ENCODE results near the gene HOMEZ. TPM values are rescaled to one million over a fixed set of nuclear protein-coding genes. Genes with fewer than 3 reads are reported as not detected.
"Not testable (repeated sequence)": the region's sequence is repeated elsewhere in the genome, so short reads cannot be mapped to it uniquely, and the experiment has no call there.

The HOMEZ gene
- total RNA-seq, 1 experiment from 2014 or later: 11.2 TPM

GRCh38 chr14:23237772-23238594 is 47.9 kb downstream of the HOMEZ start, which contains the start of gene RNF212B:
Gene RNF212B (plus strand): TSS chr14:23237936. CDS start chr14:23240346, 2,410 bp downstream.
- Histone ChIP-seq H3K4me1 (no peaks in the 10 kb centered on the region), H3K9me3 (replicated peaks) (no peaks in the 10 kb centered on the region), H3K36me3 (no peaks in the 10 kb centered on the region), H3K27me3 (no peaks in the 10 kb centered on the region), H3K4me3 (no peak within 1 kb of the TSS), H3K27ac (no peak within 1 kb of the TSS)
- peak; percentile 93 for DNase-seq

DNA sequence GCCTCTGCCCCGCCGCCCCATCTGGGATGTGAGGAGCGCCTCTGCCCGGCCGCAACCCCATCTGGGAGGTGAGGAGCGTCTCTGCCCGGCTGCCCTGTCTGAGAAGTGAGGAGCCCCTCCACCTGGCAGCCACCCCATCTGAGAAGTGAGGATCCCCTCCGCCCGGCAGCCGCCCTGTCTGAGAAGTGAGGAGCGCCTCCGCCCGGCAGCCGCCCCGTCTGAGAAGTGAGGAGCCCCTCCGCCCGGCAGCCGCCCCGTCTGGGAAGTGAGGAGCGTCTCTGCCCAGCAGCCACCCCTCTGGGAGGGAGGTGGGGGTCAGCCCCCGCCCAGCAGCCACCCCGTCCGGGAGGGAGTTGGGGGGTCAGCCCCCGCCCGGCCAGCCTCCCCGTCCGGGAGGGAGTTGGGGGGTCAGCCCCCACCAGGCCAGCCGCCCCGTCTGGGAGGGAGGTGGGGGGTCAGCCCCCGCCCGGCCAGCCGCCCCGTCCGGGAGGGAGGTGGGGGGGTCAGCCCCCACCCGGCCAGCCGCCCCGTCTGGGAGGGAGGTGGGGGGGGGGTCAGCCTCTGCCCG is 53.6 kb downstream of the HOMEZ start:
- not testable (repeated sequence) for H3K36me3 ChIP-seq; H3K4me1 ChIP-seq; H3K9me3 ChIP-seq (replicated peaks); H3K27ac ChIP-seq; H3K4me3 ChIP-seq; H3K27me3 ChIP-seq; DNase-seq

GRCh38 chr14:23228812-23229211 is 57.1 kb downstream of the HOMEZ start:
- DNase-seq: no peak
- H3K4me3 ChIP-seq: no peak overlapping the region

DNA sequence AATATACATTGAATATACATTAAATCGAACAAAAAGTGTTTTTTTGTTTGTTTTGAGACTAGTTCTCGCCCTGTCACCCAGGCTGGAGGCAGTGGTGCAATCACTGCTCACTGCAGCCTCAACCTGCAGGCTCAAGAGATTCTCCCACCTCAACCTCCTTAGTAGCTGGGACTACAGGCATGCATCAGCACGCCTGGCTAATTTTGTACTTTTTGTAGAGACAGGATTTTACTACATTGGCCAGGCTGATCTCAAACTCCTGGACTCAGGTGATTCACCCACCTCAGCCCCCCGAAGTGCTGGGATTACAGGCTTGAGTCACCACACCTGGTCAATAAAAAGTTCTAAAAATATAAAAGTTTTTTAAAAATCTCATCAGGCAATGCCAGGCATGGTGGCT is 58.4 kb downstream of the HOMEZ start:
- no peak overlapping the region for H3K4me3 ChIP-seq
- no peaks in the 10 kb centered on the region; the same call in none of the 2 replicates for H3K9me3 ChIP-seq (replicated peaks)
- H3K27ac ChIP-seq: no peak overlapping the region
- no peaks in the 10 kb centered on the region for H3K27me3 ChIP-seq
- H3K36me3 ChIP-seq: no peaks in the 10 kb centered on the region
- DNase-seq: no peak
- H3K4me1 ChIP-seq: no peaks in the 10 kb centered on the region

More at GRCh38 chr14:23228812-23229211, 57.1 kb downstream of the HOMEZ start:
- H3K4me1 ChIP-seq: no peaks in the 10 kb centered on the region
- no peaks in the 10 kb centered on the region for H3K36me3 ChIP-seq
- no peak overlapping the region for H3K27ac ChIP-seq
- H3K27me3 ChIP-seq: no peaks in the 10 kb centered on the region
- H3K9me3 ChIP-seq (replicated peaks): no peaks in the 10 kb centered on the region; the same call in none of the 2 replicates

DNA sequence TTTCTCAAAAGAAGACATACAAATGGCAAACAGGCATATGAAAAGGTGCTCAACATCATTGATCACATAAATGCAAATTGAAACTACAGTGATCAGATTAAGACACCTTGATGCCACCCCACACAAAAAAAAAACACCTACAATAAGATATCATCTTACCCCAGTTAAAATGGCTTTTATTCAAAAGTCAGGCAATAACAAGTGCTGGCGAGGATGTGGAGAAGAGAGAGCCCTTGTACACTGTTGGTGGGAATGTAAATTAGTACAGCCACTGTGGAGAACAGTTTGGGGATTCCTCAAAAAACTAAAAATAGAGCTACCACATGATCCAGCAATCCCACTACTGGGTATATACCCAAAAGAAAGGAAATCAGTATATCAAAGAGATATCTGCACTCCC is 61.0 kb downstream of the HOMEZ start:
- DNase-seq; H3K27ac ChIP-seq; H3K4me3 ChIP-seq; H3K27me3 ChIP-seq; H3K36me3 ChIP-seq; H3K4me1 ChIP-seq; H3K9me3 ChIP-seq (replicated peaks): not testable (repeated sequence)

Other genes with a start within 250 kb of the HOMEZ start
- not detected in 2 replicates for gene PSMB11, start 243.9 kb downstream of the HOMEZ start, total RNA-seq (2014; rRNA removed; shearing (Covaris generic))
- gene CDH24, start 228.6 kb downstream of the HOMEZ start, total RNA-seq (2014; rRNA removed; shearing (Covaris generic)): 8.3 and 9.6 TPM in 2 replicates
- gene ACIN1, start 191.0 kb downstream of the HOMEZ start, total RNA-seq (2014; rRNA removed; shearing (Covaris generic)): 143 and 164 TPM in 2 replicates
- 43.6 and 46.0 TPM in 2 replicates for gene C14orf119, start 190.6 kb downstream of the HOMEZ start, total RNA-seq (2014; rRNA removed; shearing (Covaris generic))
- not detected in 2 replicates for gene CIROP, start 181.1 kb downstream of the HOMEZ start, total RNA-seq (2014; rRNA removed; shearing (Covaris generic))
- not detected in 2 replicates for gene CEBPE, start 166.9 kb downstream of the HOMEZ start, total RNA-seq (2014; rRNA removed; shearing (Covaris generic))
- gene SLC7A8, start 102.5 kb downstream of the HOMEZ start, total RNA-seq (2014; rRNA removed; shearing (Covaris generic)): 0.04 TPM in 1 of 2 replicates, not detected in the other
- gene RNF212B, start 48.2 kb downstream of the HOMEZ start, total RNA-seq (2014; rRNA removed; shearing (Covaris generic)): not detected in 2 replicates
- 6.6 and 9.7 TPM in 2 replicates for gene PPP1R3E, start 16.7 kb upstream of the HOMEZ start, total RNA-seq (2014; rRNA removed; shearing (Covaris generic))
- 19.0 and 22.3 TPM in 2 replicates for gene BCL2L2, start 20.7 kb upstream of the HOMEZ start, total RNA-seq (2014; rRNA removed; shearing (Covaris generic))
- 129 and 141 TPM in 2 replicates for gene PABPN1, start 35.3 kb upstream of the HOMEZ start, total RNA-seq (2014; rRNA removed; shearing (Covaris generic))
- gene SLC22A17, start 66.8 kb upstream of the HOMEZ start, total RNA-seq (2014; rRNA removed; shearing (Covaris generic)): 2.7 and 2.8 TPM in 2 replicates
- 22.5 and 26.4 TPM in 2 replicates for gene EFS, start 79.0 kb upstream of the HOMEZ start, total RNA-seq (2014; rRNA removed; shearing (Covaris generic))
- gene IL25, start 86.7 kb upstream of the HOMEZ start, total RNA-seq (2014; rRNA removed; shearing (Covaris generic)): not detected in 2 replicates
- 0.32 and 0.46 TPM in 2 replicates for gene CMTM5, start 90.9 kb upstream of the HOMEZ start, total RNA-seq (2014; rRNA removed; shearing (Covaris generic))
- not detected in 2 replicates for gene MYH6, start 122.1 kb upstream of the HOMEZ start, total RNA-seq (2014; rRNA removed; shearing (Covaris generic))
- 0.20 and 0.23 TPM in 2 replicates for gene MYH7, start 149.5 kb upstream of the HOMEZ start, total RNA-seq (2014; rRNA removed; shearing (Covaris generic))
- gene NGDN, start 183.6 kb upstream of the HOMEZ start, total RNA-seq (2014; rRNA removed; shearing (Covaris generic)): 76.5 and 85.2 TPM in 2 replicates